GM18870 (cell line): ENCODE measurements around the gene PTGIR.

Experiments
- ATAC-seq: cut with Tn5 transposase; IDR thresholded peaks from one replicate; pipeline ENCODE4 v1.9.1; 2021; ENCODE audit warnings: moderate library complexity; ENCODE audit not compliant: unreplicated experiment

PTGIR gene

DNA sequence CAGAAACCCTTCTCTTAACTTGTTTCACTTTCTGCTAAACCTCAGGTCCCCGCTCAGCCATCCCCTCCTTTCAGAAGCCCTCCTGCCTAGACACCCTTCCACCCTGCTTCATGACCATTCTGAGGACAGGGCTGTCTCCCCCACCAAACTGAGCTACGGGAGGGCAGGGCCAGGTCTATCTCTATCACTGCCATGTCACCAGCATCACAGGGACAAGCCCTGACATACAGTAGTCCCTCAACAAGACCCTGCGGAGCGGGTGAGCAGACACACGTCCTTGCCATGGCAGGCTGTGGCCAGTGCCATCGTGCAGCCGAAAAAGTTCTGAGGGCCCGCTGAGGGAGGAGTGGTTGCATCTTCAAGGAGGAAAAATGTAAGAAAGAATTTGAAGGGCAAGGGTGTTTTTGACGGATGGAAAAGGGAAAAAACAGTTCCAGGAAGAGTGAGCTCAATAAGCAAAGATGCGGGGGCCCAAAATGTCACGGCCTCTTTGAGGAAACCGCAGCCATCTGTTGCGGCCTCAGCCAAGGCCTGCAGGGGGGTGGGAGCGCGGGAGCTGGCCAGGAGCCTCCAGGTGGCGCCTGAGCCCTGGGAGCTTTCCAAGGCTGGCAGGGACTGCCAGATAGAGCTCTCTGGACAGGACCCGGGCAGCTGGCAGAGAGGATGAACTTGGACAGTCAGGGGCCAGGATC is 8.1 kb downstream of the PTGIR start:
- ATAC-seq, result no peak

DNA sequence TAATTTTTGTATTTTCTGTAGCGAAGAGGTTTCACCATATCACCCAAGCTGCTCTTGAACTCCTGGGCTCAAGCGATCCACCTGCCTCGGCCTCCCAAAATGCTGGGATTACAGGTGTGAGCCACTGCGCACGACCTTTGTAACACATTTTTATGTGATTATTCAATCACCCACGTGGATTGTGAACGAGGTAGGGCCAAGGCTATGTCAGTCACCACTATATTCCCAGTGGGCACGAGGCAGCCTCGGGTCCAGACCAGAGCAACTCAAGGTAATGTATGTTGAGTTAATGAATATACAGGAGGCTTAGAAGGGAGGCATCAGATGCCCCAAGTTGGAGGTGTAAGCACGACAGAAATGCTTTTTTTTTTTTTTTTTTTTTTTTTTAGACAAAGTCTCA is 8.9 kb downstream of the PTGIR start:
- no peak for ATAC-seq

DNA sequence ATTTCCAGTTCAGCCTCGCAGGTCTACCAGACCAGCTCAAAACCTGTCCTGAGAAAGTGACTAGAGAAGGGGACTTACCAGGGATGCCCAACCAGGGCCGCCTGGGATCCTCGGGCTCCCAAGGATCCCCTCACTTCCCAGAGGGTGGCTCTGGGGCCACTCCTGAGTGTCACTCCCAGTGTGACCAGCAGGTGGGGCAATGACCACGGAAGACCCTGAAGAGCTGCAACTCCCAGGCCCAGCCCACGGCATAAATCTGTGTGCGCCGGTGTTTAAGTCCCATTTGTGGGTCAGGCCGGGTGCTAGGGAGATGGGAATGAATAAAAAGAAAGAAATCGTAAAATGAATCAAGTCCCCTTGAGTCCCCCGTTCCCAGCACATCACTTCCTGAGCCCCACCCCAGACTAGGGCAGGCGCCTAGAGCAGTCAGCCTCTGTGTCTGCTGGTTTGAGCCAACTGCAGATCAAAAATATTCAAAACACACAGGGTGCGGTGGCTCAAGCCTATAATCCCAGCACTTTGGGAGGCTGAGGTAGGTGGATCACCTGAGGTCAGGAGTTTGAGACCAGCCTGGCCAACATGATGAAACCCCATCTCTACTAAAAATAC is 10.7 kb downstream of the PTGIR start:
- no peak for ATAC-seq

DNA sequence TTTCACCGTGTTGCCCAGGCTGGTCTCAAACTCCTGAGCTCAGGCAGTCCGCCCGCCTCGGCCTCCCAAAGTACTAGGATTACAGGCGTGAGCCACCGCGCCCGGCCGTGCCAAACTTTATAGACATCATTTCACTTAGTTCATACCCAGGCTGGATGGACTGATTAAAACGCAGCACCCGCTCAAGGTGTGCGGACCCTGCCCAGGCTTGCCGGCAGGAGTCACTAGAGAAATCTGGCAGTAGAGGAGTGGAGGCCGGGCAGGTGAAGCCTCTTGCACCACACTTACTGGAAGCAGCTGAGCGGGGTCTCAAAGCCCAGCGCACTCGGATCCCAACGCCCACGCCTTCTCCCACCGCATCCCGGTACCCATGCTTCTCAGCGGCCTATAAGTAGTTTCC is 11.4 kb downstream of the PTGIR start:
- ATAC-seq, result no peak

DNA sequence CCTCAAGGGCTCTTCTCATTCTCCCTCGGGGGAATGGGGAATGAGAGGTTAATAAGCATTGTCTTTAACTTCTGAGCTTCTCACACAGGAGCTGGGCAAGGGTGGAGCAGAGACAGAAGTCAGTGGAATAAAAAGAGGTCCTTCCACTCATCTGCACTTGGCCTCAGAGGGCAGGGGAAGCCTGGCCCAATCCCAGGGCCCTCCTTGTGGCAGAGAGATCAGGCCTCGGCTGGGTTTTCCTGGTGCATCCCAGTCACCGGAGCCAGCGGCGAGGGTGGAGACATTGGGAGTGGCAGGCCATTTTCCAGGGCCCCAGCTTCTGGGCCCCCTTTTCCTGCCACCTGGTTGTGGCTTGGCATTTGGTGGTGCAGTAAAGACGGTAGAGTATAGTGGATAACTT is 13.1 kb downstream of the PTGIR start:
- no peak for ATAC-seq

DNA sequence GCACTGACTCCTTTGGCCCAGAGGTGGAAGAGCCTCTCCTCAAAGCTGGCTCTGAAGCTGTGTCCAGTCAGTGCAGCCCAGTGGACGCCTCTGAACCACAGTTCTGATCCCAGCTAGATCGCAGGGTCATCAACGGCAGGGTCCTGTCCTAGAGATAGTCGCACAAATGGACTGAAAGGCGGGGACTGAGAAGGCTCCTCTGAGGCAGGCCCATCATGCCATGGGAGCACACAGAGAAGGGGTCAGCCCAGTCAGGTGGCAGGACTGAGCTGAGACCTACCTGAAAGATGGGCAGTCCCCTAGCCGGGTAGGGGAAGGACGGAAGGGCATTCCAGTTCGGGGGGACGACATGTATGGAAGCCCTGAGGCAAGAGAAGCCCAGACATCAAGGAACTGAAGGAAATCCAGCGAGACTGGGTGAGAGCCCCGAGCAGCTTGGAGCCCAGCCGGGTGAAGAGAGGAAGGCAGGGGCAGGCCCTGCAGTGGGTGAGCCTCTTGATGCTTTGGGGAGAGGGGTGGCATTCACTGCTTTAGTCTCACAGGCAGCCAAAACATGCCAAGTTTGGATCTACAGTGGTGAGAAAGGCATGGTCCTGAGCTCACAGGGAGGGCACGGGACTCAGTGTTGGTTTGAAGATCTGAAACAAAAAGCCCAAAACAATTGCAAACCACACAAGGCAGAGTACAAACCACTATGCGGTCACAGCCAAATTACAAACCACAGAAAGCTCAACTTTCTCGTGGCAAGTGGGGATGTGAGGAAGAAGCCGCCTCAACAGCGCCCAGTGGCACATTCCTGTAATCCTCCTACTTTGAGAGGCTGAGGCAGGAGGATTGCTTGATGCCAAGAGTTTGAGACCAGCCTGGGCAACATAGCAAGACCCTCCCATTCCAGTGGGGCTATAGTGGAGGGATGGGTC is 13.8 kb downstream of the PTGIR start:
- ATAC-seq, result no peak

DNA sequence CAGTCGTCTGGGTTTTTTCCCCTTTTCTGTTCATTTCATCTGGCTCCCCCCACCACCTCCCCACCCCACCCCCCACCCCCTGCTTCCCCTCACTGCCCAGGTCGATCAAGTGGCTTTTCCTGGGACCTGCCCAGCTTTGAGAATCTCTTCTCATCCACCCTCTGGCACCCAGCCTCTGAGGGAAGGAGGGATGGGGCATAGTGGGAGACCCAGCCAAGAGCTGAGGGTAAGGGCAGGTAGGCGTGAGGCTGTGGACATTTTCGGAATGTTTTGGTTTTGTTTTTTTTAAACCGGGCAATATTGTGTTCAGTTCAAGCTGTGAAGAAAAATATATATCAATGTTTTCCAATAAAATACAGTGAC is 14.5 kb downstream of the PTGIR start:
- no peak for ATAC-seq

DNA sequence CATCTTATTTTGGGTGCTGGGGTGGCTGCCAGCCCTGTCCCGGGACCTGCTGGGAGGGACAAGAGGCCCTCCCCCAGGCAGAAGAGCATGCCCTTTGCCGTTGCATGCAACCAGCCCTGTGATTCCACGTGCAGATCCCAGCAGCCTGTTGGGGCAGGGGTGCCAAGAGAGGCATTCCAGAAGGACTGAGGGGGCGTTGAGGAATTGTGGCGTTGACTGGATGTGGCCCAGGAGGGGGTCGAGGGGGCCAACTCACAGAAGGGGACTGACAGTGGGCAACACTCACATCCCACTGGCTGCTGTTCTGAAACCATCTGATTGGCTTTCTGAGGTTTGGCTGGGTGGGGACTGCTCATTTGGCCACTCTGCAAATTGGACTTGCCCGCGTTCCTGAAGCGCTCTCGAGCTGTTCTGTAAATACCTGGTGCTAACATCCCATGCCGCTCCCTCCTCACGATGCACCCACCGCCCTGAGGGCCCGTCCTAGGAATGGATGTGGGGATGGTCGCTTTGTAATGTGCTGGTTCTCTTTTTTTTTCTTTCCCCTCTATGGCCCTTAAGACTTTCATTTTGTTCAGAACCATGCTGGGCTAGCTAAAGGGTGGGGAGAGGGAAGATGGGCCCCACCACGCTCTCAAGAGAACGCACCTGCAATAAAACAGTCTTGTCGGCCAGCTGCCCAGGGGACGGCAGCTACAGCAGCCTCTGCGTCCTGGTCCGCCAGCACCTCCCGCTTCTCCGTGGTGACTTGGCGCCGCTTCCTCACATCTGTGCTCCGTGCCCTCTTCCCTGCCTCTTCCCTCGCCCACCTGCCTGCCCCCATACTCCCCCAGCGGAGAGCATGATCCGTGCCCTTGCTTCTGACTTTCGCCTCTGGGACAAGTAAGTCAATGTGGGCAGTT is 15.1 kb downstream of the PTGIR start:
- no peak for ATAC-seq

DNA sequence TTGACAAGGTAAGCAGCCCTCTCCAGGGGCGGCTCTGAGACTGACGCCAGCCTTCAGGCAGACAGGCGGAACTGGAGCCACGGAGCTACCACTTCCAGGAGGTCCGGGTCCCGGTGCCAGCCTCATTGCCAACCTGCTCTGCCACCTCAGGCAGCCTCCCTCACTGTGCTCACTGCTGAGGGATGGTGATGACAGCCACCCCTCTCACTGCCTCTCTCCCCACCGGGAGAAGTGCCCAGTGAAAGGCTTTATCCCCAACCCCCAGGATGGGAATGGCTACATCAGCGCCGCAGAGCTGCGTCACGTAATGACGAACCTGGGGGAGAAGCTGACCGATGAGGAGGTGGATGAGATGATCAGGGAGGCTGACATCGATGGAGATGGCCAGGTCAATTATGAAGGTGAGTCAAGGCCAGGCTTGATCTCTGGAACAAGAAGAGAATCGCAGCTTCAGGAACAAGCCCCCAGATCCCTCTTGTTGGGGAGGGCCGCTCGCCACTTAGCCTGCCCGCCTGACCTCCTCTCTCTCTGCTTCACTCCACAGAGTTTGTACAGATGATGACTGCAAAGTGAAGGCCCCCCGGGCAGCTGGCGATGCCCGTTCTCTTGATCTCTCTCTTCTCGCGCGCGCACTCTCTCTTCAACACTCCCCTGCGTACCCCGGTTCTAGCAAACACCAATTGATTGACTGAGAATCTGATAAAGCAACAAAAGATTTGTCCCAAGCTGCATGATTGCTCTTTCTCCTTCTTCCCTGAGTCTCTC is 16.1 kb downstream of the PTGIR start:
- no peak for ATAC-seq

DNA sequence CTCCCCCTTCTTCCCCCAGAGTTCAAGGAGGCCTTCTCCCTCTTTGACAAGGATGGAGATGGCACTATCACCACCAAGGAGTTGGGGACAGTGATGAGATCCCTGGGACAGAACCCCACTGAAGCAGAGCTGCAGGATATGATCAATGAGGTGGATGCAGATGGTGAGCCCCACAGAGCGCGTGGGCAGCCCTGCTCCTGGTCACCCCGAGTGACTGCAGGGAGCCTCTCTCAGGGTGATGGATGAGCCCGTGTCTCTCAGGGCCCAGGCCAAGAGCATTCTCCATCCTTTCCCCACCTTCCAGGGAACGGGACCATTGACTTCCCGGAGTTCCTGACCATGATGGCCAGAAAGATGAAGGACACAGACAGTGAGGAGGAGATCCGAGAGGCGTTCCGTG is 16.7 kb downstream of the PTGIR start:
- no peak for ATAC-seq

DNA sequence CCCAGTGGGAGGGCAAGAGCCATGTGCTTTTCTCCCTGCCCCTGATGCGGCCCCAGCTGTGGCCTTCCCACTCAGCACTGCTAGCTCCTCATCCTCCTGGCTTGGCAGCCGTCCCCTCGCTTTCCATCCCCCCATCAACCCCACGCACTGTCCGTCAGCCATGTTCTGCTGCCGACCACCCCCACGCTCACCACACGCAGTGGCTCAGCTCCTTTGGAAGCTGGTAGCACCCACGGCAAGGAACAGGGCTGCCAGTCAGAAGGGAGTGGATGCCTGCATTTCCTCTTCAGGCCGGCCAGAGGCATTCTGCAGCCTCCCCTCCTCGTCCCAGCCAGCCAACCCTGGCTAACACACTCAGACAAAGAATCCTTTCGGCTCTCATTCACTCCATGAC is 17.4 kb downstream of the PTGIR start:
- no peak for ATAC-seq

DNA sequence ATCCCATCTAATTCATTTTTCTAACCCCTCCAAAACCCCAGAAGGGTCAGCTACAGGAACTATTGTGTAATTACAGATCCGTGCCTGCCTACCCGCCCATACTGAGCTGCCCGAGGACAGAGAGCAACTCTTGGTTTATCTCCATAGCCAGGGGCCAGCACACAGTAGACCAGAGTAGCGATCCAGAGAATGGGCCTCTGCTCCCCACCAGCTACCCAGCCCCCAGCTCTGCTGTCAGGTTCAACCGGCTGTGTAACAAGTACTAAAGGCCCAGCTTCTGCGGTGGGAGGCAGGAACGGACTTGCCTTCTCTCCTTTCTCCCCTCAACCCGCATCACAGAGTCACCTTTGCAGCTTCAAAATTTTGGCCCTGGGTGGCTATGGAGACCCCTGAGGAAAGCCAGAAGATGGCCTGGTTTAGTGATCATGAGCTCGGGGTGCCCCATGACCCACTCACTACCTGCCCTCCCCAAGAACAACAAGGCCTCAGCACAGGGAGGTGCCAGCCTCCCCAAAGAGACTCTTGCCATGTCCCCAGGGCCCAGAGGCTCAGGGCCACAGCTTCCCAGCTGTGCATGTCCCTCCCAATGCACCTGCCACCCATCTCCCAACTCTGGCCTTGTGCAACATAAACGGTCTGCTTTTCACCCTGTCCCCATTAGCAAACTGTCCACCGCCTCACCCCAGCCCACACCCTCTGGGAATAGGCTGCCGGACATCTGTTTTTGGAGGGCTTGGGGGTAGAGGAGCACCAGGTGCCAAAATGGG is 18.0 kb downstream of the PTGIR start:
- ATAC-seq, result no peak

DNA sequence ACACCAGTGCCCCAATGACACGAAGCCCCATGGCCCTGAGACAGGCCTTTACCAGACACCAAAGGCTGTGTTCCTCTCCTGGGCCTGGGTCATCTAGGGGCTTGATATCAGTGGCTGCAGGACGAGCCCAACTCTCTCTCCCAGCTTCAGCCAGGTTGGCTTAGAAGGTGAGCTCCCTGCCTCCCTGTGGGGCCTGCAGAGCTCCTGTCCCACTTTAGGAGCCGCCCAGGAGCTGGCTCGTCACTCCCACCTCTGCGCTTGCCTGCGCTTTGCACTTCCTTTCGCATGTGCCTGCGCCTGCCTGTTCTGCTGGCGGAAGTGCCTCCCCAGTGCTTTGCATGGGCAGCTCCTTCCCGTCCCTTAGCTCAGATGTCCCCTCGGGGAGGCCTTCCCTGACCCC is 18.9 kb downstream of the PTGIR start:
- ATAC-seq, result no peak

DNA sequence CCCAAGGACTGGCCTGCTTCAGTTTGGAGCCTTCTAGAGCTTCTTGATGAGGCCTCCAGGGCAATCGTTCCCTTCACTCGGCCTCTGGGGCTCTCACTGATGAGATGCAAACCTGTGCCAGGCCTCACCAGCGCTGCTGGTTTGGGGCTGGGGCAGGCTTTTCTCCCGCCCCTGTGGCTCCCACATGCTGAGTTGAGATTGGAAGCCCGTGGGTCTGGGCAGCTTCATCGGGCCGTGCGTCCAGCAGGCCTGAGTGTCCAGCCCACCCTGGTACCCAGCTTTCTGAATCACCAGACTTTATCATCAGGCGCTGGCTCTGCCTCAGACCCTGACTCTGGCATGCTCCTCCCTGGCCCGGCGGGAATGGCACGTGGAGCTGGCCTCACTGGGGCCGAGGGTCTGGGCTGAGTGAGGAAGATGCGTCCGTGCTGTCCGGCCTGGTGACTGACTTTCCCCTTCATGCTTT is 19.5 kb downstream of the PTGIR start:
- ATAC-seq, result no peak

DNA sequence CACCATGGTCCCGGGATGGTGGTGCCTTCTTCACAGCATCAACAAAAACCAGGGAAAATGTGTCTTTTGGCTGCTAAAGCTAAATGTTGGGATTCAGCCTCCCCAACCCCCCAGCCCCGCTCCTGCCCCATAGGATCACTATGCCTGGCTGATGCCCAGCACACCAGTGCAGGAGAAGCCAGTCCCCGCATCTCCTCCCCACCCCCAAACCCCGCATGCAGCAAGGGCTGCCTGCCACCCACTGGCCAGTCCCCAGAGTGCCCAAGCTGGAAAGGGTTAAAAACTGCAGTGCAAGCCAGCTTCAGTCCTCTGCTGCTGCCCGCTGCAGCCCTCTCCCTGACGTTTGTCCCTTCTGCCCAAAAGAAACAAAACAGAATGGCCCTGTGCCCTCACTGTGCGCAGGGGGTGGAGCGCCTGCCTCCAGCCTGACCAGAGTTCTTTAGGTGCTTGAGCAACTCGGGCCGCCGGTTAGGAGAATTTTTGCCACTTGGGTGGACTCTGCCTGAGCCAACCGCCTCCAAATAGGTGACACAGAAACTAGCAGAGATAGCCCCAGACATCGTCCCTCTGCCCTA is 20.0 kb downstream of the PTGIR start:
- ATAC-seq, result no peak

DNA sequence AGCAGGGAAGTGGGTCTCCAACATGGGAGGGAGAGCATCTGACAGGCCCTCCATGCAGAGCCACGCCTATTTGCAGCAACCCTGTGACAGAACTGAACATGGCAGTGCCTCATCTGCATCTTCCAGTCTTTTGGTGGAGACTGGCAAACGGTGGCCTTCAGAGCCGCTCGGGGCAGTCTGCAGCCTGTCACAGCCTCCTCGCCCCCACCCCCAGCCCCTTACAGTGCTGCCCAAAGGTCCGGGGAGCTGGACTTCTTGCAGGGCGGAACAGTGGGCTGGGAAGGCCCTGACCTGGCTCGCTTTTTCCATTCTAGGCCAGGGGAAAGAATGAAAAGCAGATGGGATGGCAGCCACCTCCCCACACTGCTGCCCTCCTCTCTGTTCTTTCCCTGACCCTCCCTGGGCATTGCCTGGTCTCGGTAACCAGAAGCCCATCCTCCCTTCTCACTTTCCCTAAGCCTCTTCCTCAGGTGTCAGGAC is 21.1 kb downstream of the PTGIR start:
- no peak for ATAC-seq

DNA sequence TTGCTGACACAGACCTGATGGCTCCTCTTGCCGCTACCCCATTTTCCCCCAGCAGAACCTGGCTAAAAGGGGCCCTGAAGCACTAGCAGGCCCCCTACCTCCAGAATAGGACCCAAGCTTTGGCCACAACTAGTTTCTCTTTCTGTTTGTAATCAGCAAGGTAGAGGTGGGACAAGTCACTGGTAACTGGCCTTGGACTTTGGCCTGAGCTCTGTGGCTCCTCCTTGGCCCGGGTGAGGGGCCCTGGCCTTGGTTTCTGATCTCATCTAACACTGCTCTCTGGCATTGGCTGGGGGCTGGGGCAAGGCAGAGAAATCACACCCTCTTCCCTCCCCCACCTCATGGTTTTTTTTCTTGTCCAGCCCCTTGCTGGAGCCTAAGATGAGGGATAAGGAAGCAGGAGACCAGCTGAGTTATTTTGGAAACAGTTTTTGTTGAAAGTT is 21.7 kb downstream of the PTGIR start:
- no peak for ATAC-seq

DNA sequence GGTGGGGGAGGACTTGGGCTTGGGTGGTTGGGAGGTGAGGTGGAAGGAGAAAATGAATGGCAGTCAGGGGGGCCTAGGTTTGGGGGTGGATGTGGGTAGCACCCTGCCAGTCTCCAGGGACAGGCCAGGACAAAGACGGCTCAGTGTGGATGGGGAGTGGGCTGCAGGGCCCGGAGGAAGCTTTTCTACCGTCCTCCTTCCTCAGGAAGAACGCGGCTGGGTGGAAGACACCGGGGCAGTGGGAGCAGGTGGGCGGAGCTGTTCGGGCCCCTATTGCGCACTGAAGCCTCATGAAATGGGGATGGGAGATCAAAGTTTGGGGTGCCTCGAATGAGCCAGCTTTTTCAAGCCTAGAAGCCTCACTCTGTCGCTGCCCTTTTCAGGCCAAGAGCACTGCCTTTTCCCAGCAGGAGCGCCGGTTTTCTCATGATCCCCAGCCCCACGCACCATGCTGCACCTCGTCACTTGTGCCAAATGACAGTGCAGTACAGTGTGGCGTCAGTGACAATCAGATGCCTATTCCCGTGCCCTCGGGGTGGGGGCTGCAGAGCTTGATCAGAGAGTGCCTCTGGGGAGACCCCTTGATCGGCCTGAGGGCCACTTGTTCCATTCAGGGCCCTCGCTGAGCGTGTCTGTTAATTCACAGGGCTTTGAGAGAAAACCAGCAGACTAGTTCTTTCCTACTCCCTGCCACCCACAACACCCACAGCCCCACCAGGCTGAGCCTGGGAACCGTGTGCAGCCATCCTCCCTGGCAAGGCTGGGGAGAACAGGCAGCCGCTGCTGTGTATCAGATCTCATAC is 22.3 kb downstream of the PTGIR start:
- ATAC-seq, result no peak
